Measurements from ENCODE around the gene UQCRHL. TPM values are rescaled to one million over a fixed set of nuclear protein-coding genes. Genes with fewer than 3 reads are reported as not detected.
"Not testable (repeated sequence)": the region's sequence is repeated elsewhere in the genome, so short reads cannot be mapped to it uniquely, and the experiment has no call there.

Gene UQCRHL
- total RNA-seq, 1 experiment from 2014 or later: 4.9 TPM

DNA sequence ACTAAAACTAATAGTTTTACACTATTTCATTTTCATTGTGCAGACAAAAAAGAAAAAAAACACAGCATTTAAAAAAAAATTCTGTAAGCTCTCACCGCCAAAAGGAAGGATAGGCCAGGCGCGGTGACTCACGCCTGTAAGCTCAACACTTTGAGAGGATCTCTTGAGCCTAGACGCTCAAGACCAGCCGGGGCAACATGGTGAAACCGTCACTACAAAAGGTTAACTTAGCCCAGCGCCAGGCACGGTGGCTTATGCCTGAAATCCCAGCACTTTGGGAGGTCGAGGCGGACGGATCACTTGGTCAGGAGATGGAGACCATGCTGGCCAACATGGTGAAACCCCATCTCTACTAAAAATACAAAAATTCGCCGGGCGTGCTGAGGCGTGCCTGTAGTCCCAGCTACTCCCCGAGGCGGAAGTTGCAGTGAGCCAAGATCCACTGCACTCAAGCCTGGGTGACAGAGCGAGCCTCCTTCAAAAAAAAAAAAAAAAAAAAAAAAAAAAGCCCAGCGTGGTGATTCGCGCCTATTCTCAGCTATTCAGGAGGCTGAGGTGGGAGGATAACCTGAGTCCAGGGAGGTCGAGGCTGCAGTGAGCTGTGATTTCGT is 25.7 kb upstream of the UQCRHL start:
- Histone ChIP-seq H3K4me3 (peak overlapping the region; percentile 91; the same call in 1 of the 2 replicates), H2AFZ (0 out of 2 replicates have a peak overlapping the region, but pooled peaks have one; percentile 46), H3K4me1 (replicated peaks; ENCODE audit: insufficient read depth) (peaks cover 22% of the 10 kb centered on the region), H4K20me1 (ENCODE audit: insufficient read depth) (no peaks in the 10 kb centered on the region), H3K79me2 (ENCODE audit: low read depth) (peaks cover 20% of the 10 kb centered on the region), H3K4me2 (peak overlapping the region; percentile 97), H3K27ac (peak overlapping the region; percentile 100), H3K36me3 (ENCODE audit: low read depth) (no peaks in the 10 kb centered on the region), H3F3A (ENCODE audit: insufficient read depth, low read depth) (peaks cover 44% of the 10 kb centered on the region), H3K9me2 (ENCODE audit: insufficient read depth) (no peaks in the 10 kb centered on the region), H3K9me3 (ENCODE audit: insufficient read depth, low read depth) (no peaks in the 10 kb centered on the region), H3K27me3 (ENCODE audit: insufficient read depth, low read depth) (no peaks in the 10 kb centered on the region)
- TF ChIP-seq, protein P1, sequence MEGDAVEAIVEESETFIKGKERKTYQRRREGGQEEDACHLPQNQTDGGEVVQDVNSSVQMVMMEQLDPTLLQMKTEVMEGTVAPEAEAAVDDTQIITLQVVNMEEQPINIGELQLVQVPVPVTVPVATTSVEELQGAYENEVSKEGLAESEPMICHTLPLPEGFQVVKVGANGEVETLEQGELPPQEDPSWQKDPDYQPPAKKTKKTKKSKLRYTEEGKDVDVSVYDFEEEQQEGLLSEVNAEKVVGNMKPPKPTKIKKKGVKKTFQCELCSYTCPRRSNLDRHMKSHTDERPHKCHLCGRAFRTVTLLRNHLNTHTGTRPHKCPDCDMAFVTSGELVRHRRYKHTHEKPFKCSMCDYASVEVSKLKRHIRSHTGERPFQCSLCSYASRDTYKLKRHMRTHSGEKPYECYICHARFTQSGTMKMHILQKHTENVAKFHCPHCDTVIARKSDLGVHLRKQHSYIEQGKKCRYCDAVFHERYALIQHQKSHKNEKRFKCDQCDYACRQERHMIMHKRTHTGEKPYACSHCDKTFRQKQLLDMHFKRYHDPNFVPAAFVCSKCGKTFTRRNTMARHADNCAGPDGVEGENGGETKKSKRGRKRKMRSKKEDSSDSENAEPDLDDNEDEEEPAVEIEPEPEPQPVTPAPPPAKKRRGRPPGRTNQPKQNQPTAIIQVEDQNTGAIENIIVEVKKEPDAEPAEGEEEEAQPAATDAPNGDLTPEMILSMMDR (conservative IDR thresholded peaks at IDR 0.05): no peak
- TF ChIP-seq EZH2 (IDR thresholded peaks at IDR 0.05; ENCODE audit: low read depth): no peak
- intact Hi-C loops (cut with micrococcal nuclease; ENCODE audit: unreplicated experiment): loop anchor here (1.0 kb wide), 1 partner anchor 33 kb away; no protein-coding TSS in a partner anchor
- ChIA-PET POLR2A (ENCODE audit: unreplicated experiment) (interaction anchor here (0.5 to 1.5 kb wide), 11 partner anchors 8 to 529 kb away, joined by 3 to 28 read pairs (median 16); partner anchors contain the start of gene SPEN), CTCF (interaction anchor here (0.6 to 0.7 kb wide), 2 partner anchors 10 to 11 kb away, joined by 3 to 9 read pairs; no protein-coding TSS in a partner anchor)
- DNase-seq: peak; percentile 66
- no TSS peak for BruUV-seq (replicated peaks)

DNA sequence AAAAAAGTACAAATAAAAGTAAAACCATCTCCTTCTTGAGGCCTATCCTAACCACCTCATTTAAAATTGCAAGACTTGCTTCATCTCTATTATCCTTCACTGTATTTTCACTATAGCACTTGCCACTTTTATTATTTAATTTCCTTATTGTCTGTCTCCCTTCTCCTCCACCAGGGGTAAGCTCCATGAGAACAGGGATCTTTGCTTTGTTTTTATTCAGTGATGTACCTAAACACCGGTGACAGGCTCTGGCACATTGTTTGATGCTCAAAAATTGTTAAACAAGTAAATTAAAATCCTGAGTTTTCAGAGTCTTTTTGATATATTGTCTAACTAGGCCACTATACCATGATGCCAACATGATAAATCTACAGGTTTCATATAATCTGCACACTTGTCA is 22.8 kb upstream of the UQCRHL start:
- H3K36me3 ChIP-seq (ENCODE audit: low read depth): no peaks in the 10 kb centered on the region
- no peak for DNase-seq
- H3F3A ChIP-seq (ENCODE audit: insufficient read depth, low read depth): peaks cover 44% of the 10 kb centered on the region
- peaks cover 17% of the 10 kb centered on the region for H3K4me1 ChIP-seq (replicated peaks; ENCODE audit: insufficient read depth)
- no peak overlapping the region for H3K4me3 ChIP-seq
- ChIA-PET POLR2A (ENCODE audit: unreplicated experiment) (no interaction called here), CTCF (interaction anchor here (1.2 kb wide), 1 partner anchor 14 kb away, joined by 4 read pairs; no protein-coding TSS in a partner anchor)
- H4K20me1 ChIP-seq (ENCODE audit: insufficient read depth): no peaks in the 10 kb centered on the region
- no peak overlapping the region for H3K4me2 ChIP-seq
- H3K27ac ChIP-seq: peak overlapping the region; percentile 17; the same call in 1 of the 2 replicates
- intact Hi-C loops (cut with micrococcal nuclease; ENCODE audit: unreplicated experiment): no loop called here
- no TSS peak for BruUV-seq (replicated peaks)
- H3K79me2 ChIP-seq (ENCODE audit: low read depth): peaks cover 20% of the 10 kb centered on the region
- H3K9me3 ChIP-seq (ENCODE audit: insufficient read depth, low read depth): no peaks in the 10 kb centered on the region
- TF ChIP-seq, protein P1 (conservative IDR thresholded peaks at IDR 0.05): no peak
- no peak for TF ChIP-seq EZH2 (IDR thresholded peaks at IDR 0.05; ENCODE audit: low read depth)
- H2AFZ ChIP-seq: no peak overlapping the region
- H3K9me2 ChIP-seq (ENCODE audit: insufficient read depth): no peaks in the 10 kb centered on the region
- no peaks in the 10 kb centered on the region for H3K27me3 ChIP-seq (ENCODE audit: insufficient read depth, low read depth)

DNA sequence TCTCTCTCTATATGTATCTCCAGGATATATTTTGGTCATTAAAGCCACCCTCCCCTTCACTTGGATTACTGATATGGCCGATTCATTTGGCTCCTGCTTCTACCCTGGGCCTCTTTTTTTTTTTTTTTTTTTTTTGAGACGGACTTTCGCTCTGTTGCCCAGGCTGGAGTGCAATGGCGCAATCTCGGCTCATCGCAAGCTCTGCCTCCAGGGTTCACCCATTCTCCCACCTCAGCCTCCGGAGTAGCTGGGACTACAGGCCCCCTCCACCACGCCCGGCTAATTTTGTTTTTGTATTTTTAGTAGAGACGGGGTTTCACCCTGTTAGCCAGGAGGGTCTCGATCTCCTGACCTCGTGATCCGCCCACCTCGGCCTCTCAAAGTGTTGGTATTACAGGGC is 21.5 kb upstream of the UQCRHL start:
- not testable (repeated sequence) for BruUV-seq (replicated peaks); H3K27ac ChIP-seq

DNA sequence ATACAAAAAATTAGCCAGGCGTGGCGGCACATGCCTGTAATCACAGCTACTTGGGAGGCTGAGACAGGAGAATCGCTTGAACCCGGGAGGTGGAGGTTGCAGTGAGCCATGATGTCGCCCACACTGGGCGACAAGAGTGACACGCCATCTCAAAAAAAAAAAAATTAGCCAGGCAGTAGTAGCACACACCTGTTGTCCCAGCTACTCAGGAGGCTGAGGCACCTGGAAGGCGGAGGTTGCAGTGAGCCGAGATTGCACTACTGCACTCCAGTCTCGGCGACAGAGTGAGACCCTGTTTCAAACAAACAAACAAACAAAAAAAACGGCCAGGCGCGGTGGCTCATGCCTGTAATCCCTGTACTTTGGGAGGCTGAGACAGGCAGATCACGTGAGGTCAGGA is 20.1 kb upstream of the UQCRHL start:
- BruUV-seq (replicated peaks); POLR2A ChIA-PET (ENCODE audit: unreplicated experiment): not testable (repeated sequence)

More for the DNA sequence above, 21.5 kb upstream of the UQCRHL start:
- H3K9me3 ChIP-seq (ENCODE audit: insufficient read depth, low read depth); H3K4me2 ChIP-seq; H3K36me3 ChIP-seq (ENCODE audit: low read depth); DNase-seq; H3K9me2 ChIP-seq (ENCODE audit: insufficient read depth); H3K4me3 ChIP-seq; intact Hi-C loops (cut with micrococcal nuclease; ENCODE audit: unreplicated experiment); H3K27me3 ChIP-seq (ENCODE audit: insufficient read depth, low read depth); H2AFZ ChIP-seq; POLR2A ChIA-PET (ENCODE audit: unreplicated experiment); H4K20me1 ChIP-seq (ENCODE audit: insufficient read depth): not testable (repeated sequence)
- peaks cover 19% of the 10 kb centered on the region for H3K79me2 ChIP-seq (ENCODE audit: low read depth)
- H3F3A ChIP-seq (ENCODE audit: insufficient read depth, low read depth): peaks cover 36% of the 10 kb centered on the region
- H3K4me1 ChIP-seq (replicated peaks; ENCODE audit: insufficient read depth): peaks cover 17% of the 10 kb centered on the region
- CTCF ChIA-PET: interaction anchor here (1.2 kb wide), 1 partner anchor 13 kb away, joined by 4 read pairs; no protein-coding TSS in a partner anchor

More for the DNA sequence above, 20.1 kb upstream of the UQCRHL start:
- H3K4me2 ChIP-seq; H3K36me3 ChIP-seq (ENCODE audit: low read depth); H3K27me3 ChIP-seq (ENCODE audit: insufficient read depth, low read depth); H3K9me2 ChIP-seq (ENCODE audit: insufficient read depth); H2AFZ ChIP-seq; H4K20me1 ChIP-seq (ENCODE audit: insufficient read depth); CTCF ChIA-PET; intact Hi-C loops (cut with micrococcal nuclease; ENCODE audit: unreplicated experiment); H3K4me3 ChIP-seq; DNase-seq; H3K9me3 ChIP-seq (ENCODE audit: insufficient read depth, low read depth): not testable (repeated sequence)
- Histone ChIP-seq H3K4me1 (replicated peaks; ENCODE audit: insufficient read depth) (peaks cover 13% of the 10 kb centered on the region), H3F3A (ENCODE audit: insufficient read depth, low read depth) (peaks cover 28% of the 10 kb centered on the region; the same call in 1 of the 2 replicates), H3K79me2 (ENCODE audit: low read depth) (peaks cover 11% of the 10 kb centered on the region), H3K27ac (0 out of 2 replicates have a peak overlapping the region, but pooled peaks have one; percentile 23)
